DOHH2 (cell line): Measurements from ENCODE around the gene ADPRM.

Experiments
- EZH2phosphoT487 ChIP-seq: fragments of 200-600 bp; sonication (generic); IDR thresholded peaks from 2 replicates; pipeline ENCODE4 v1.6.1; 2017; ENCODE audit warnings: borderline replicate concordance, mild to moderate bottlenecking, antibody characterized with exemption, low read length, moderate library complexity, mixed read lengths
- TF ChIP-seq, protein P1 (sequence below): fragments of 200-600 bp; sonication (generic); IDR thresholded peaks from one replicate; pipeline ENCODE4 v1.5.1; 2014; ENCODE audit warnings: antibody characterized with exemption, mild to moderate bottlenecking, low read depth, low read length; ENCODE audit not compliant: poor library complexity, severe bottlenecking

GRCh38 chr17:10728331-10728892 is 31.0 kb downstream of the ADPRM start:
- TF ChIP-seq, protein P1, sequence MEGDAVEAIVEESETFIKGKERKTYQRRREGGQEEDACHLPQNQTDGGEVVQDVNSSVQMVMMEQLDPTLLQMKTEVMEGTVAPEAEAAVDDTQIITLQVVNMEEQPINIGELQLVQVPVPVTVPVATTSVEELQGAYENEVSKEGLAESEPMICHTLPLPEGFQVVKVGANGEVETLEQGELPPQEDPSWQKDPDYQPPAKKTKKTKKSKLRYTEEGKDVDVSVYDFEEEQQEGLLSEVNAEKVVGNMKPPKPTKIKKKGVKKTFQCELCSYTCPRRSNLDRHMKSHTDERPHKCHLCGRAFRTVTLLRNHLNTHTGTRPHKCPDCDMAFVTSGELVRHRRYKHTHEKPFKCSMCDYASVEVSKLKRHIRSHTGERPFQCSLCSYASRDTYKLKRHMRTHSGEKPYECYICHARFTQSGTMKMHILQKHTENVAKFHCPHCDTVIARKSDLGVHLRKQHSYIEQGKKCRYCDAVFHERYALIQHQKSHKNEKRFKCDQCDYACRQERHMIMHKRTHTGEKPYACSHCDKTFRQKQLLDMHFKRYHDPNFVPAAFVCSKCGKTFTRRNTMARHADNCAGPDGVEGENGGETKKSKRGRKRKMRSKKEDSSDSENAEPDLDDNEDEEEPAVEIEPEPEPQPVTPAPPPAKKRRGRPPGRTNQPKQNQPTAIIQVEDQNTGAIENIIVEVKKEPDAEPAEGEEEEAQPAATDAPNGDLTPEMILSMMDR = no peak
- no peak for TF ChIP-seq EZH2phosphoT487
